Kidney epithelial cell (primary cell): ENCODE data around the gene PACRG. TPM values are rescaled to one million over a fixed set of nuclear protein-coding genes. Genes with fewer than 3 reads are reported as not detected.
"Not testable (repeated sequence)": the region's sequence is repeated elsewhere in the genome, so short reads cannot be mapped to it uniquely, and the experiment has no call there.

Experiments used
- DNase-seq: peaks from one replicate; pipeline ENCODE4 v3.0.0-alpha.2; 2010; ENCODE audit warnings: low read depth
- H3K27me3 ChIP-seq: 2 replicates; pipeline ENCODE4 v1.6.0; 2011; ENCODE audit warnings: low read length; ENCODE audit not compliant: control insufficient read depth, insufficient read depth
- H3K36me3 ChIP-seq: 2 replicates; pipeline ENCODE4 v1.5.1; 2011; ENCODE audit warnings: low read length; ENCODE audit not compliant: control insufficient read depth, insufficient read depth
- H3K4me3 ChIP-seq: 2 replicates; pipeline ENCODE4 v1.5.1; 2011; ENCODE audit warnings: low read depth, mild to moderate bottlenecking, control low read depth, low read length
- CTCF ChIP-seq: IDR thresholded peaks from 2 replicates; pipeline ENCODE4 v1.5.1; 2011; ENCODE audit warnings: mild to moderate bottlenecking, moderate library complexity, low read length, control low read depth, inconsistent platforms; ENCODE audit not compliant: insufficient read depth, poor library complexity, severe bottlenecking
- total RNA-seq: library from RNA; depleted of rRNA; stranded (reverse); fragments of >200 nt; gene quantifications from 2 replicates; pipeline ENCODE4 v1.2.3, GENCODE V29; 2015

Gene PACRG
- 0.29 and 1.7 TPM in 2 replicates for total RNA-seq

GRCh38 chr6:162727322-162728182 is at the start of gene PACRG, which contains the start of gene PRKN:
PACRG (plus strand) TSS chr6:162727974.
PRKN (minus strand) TSS chr6:162727766.
- Histone ChIP-seq H3K4me3 (peak within 1 kb of the TSS; percentile 78), H3K27me3 (no peaks in the 10 kb centered on the region), H3K36me3 (no peaks in the 10 kb centered on the region)
- peak; percentile 94 for DNase-seq
- TF ChIP-seq CTCF, result no peak

DNA sequence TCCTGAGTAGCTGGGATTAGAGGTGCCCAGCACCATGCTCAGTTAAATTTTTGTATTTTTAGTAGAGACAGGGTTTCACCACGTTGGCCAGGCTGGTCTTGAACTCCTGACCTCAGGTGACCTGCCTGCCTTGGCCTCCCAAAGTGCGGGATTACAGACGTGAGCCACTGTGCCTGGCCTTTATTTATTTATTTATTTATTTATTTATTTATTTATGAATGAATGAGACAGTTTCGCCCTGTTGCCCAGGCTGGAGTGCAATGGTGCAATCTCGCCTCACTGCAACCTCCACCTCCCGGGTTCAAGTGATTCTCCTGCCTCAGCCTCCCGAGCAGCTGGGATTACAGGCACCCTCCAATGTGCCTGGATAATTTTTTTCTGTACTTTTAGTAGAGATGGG is 48.9 kb upstream of the PACRG start:
- not testable (repeated sequence) for H3K4me3 ChIP-seq, H3K36me3 ChIP-seq, DNase-seq, H3K27me3 ChIP-seq

GRCh38 chr6:162679681-162680080 is 48.1 kb upstream of the PACRG start:
- no peak for TF ChIP-seq CTCF
- H3K4me3 ChIP-seq, result no peak overlapping the region
- no peaks in the 10 kb centered on the region for H3K36me3 ChIP-seq
- H3K27me3 ChIP-seq, result no peaks in the 10 kb centered on the region
- no peak for DNase-seq

DNA sequence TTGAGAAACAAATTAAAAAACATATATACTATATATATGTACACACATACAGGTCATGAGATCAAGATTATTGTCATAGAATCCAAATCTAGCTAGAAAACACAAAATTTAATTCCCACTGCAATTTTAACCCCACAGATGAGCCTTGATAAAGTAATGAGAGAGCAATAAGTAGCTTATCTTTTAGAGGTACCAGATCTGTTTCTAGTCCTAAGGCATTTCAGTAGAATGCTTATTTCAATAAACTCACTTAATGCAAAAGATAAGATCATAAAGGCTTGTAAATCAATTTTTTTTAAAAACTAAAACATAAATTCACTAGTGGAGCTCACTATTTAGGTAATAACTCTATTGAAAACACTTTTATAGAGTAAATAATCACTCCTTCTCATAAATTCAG is 47.4 kb upstream of the PACRG start:
- Histone ChIP-seq H3K36me3 (no peaks in the 10 kb centered on the region), H3K27me3 (no peaks in the 10 kb centered on the region), H3K4me3 (no peak overlapping the region)
- DNase-seq, result no peak
- no peak for TF ChIP-seq CTCF

- TF ChIP-seq CTCF, result no peak
- no peak for DNase-seq
- Histone ChIP-seq H3K36me3 (no peaks in the 10 kb centered on the region), H3K4me3 (no peak overlapping the region), H3K27me3 (no peaks in the 10 kb centered on the region)
These were observed 46.9 kb upstream of the PACRG start for GRCh38 chr6:162680871-162681270.

GRCh38 chr6:162681447-162681846 is 46.3 kb upstream of the PACRG start:
- H3K4me3 ChIP-seq, result no peak overlapping the region
- H3K27me3 ChIP-seq, result no peaks in the 10 kb centered on the region
- DNase-seq, result no peak
- H3K36me3 ChIP-seq, result no peaks in the 10 kb centered on the region
- no peak for TF ChIP-seq CTCF
